HepG2 (cell line): ENCODE measurements around the gene JPT2. TPM values are rescaled to one million over a fixed set of nuclear protein-coding genes. Genes with fewer than 3 reads are reported as not detected.

Experiments
- FIP1L1 ChIP-seq: fragments of 200-400 bp; formaldehyde crosslinking; IDR thresholded peaks from 2 replicates; pipeline ENCODE4 v1.6.1; 2018; ENCODE audit warnings: low read depth, mild to moderate bottlenecking, low read length, moderate library complexity, borderline replicate concordance; ENCODE audit not compliant: insufficient read depth
- ISL2 ChIP-seq: sonication (generic); formaldehyde crosslinking; IDR thresholded peaks from 2 replicates; pipeline ENCODE4 v1.5.0; 2020; ENCODE audit warnings: missing genetic modification reagents
- KMT2B ChIP-seq: IDR thresholded peaks from 2 replicates; pipeline ENCODE4 v1.6.1; 2016; ENCODE audit warnings: missing genetic modification reagents, missing compliant biosample characterization
- MTA1 ChIP-seq: sonication (generic); formaldehyde crosslinking; IDR thresholded peaks from 2 replicates; pipeline ENCODE4 v1.4.0; 2020; ENCODE audit warnings: missing genetic modification reagents, mild to moderate bottlenecking, borderline replicate concordance
- RBM39 ChIP-seq: fragments of 200-400 bp; formaldehyde crosslinking; IDR thresholded peaks from one replicate; pipeline ENCODE4 v1.6.1; 2018; ENCODE audit warnings: antibody characterized with exemption, mild to moderate bottlenecking, low read depth, low read length; ENCODE audit not compliant: poor library complexity, severe bottlenecking
- RELA ChIP-seq: sonication (generic); formaldehyde crosslinking; IDR thresholded peaks from 2 replicates; pipeline ENCODE4 v1.4.0; 2020; ENCODE audit warnings: missing genetic modification reagents
- SPEN ChIP-seq: sonication (generic); formaldehyde crosslinking; IDR thresholded peaks from 2 replicates; pipeline ENCODE4 v1.5.1; 2020; ENCODE audit warnings: low read depth, mild to moderate bottlenecking, missing genetic modification reagents
- ZBTB40 ChIP-seq, 2 experiments: fragments of 450-650 bp in 1 of 2; sonication (generic) in 1 of 2; formaldehyde crosslinking in 1 of 2; IDR thresholded peaks; 2 replicates each; pipeline versions ENCODE4 v1.6.1 to v1.8.0; 2016 to 2022; ENCODE audit warnings: antibody characterized with exemption in 1 of 2, mild to moderate bottlenecking in 1 of 2, missing genetic modification reagents in 1 of 2
- ZIK1 ChIP-seq: sonication (generic); formaldehyde crosslinking; IDR thresholded peaks from 2 replicates; pipeline ENCODE4 v1.5.0; 2020; ENCODE audit warnings: mild to moderate bottlenecking, low read depth, missing genetic modification reagents, borderline replicate concordance
- ZNF431 ChIP-seq: sonication (generic); formaldehyde crosslinking; IDR thresholded peaks from 2 replicates; pipeline ENCODE4 v1.9.0; 2022; ENCODE audit warnings: missing genetic modification reagents, low read depth, mild to moderate bottlenecking, borderline replicate concordance
- polyA plus RNA-seq, 8 experiments: library from polyadenylated mRNA; depleted of rRNA in 3 of 8; stranded (reverse) in 7 of 8; unstranded in 1 of 8; fragments of >200 nt; fragmentation: Illumina TruSeq in 4 of 8; extraction: Trizol in 4 of 8; gene quantifications; 2 replicates each; pipeline versions ENCODE4 v1.2.1 to v1.2.3, GENCODE V29; 2011 to 2016; ENCODE audit warnings: low read depth in 4 of 8, missing spikeins in 1 of 8, mixed read lengths in 1 of 8; ENCODE audit not compliant: insufficient read depth in 1 of 8
- total RNA-seq, 5 experiments: library from RNA; depleted of rRNA; stranded (reverse); fragments of >200 nt; fragmentation: Illumina TruSeq; extraction: Trizol; gene quantifications; 2 replicates each; pipeline ENCODE4 v1.2.3, GENCODE V29; 2016; ENCODE audit warnings: low read depth in 1 of 5
- TF ChIP-seq, protein P1 (sequence below): sonication (generic); formaldehyde crosslinking; IDR thresholded peaks from 2 replicates; pipeline ENCODE4 v1.5.0; 2020; ENCODE audit warnings: missing genetic modification reagents, mild to moderate bottlenecking, borderline replicate concordance

The JPT2 gene
- total and polyA plus RNA-seq, 2 of the 13 experiments (the other 11 are each of a cell fraction or from before 2014, with no cell fraction given): 53.5 to 89.4 TPM

DNA sequence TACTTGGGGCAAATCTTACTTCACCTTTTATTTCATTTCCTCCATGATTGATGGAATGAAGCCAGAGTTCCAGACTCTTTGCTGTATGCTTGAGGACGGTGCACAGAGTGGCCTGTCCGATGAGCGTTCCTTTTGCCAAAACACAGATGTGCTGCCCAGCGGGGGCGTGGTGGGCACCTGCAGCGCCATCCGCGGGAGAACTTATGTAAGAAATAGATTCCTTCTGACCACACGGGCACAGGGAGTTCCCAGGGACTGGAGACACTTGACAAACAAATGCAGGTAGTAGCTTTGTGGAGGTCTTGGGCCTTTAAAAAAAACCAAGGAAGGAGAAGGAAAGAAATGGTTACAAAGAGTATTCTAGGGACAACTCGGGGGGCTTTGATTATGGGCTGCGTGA lies 35.3 kb upstream of the JPT2 start (continued):
- TF ChIP-seq ZBTB40 (IDR thresholded peaks at IDR 0.05) (no peak), ZBTB40 (CRISPR knock-in tag; IDR thresholded peaks at IDR 0.05) (no peak), SPEN (CRISPR knock-in tag) (no peak), RELA (CRISPR knock-in tag) (no peak), ISL2 (CRISPR knock-in tag) (no peak), MTA1 (CRISPR knock-in tag) (no peak), KMT2B (CRISPR knock-in tag) (no peak), ZIK1 (CRISPR knock-in tag) (no peak), ZNF431 (CRISPR knock-in tag) (no peak), FIP1L1 (no peak), RBM39 (no peak)
- TF ChIP-seq, protein P1, sequence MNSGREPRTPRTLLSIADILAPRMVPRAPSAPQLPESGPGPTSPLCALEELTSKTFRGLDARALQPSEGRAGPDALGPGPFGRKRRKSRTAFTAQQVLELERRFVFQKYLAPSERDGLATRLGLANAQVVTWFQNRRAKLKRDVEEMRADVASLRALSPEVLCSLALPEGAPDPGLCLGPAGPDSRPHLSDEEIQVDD (CRISPR knock-in tag): no peak
